ENCODE results near the gene DHFR2.

DHFR2 gene

GRCh38 chr3:94076055-94076454, 13.3 kb upstream of the DHFR2 start:
- no peak for TF ChIP-seq GATA1 (IDR thresholded peaks at IDR 0.05; ENCODE audit: low read depth, low read length)
- no peak for TF ChIP-seq POLR2A (IDR thresholded peaks at IDR 0.05; ENCODE audit: low read length)
- DNase-seq: no peak

GRCh38 chr3:94071713-94072284, 9.1 kb upstream of the DHFR2 start:
- TF ChIP-seq POLR2A (IDR thresholded peaks at IDR 0.05; ENCODE audit: low read length) (no peak), GATA1 (IDR thresholded peaks at IDR 0.05; ENCODE audit: low read depth, low read length) (no peak)

DNA sequence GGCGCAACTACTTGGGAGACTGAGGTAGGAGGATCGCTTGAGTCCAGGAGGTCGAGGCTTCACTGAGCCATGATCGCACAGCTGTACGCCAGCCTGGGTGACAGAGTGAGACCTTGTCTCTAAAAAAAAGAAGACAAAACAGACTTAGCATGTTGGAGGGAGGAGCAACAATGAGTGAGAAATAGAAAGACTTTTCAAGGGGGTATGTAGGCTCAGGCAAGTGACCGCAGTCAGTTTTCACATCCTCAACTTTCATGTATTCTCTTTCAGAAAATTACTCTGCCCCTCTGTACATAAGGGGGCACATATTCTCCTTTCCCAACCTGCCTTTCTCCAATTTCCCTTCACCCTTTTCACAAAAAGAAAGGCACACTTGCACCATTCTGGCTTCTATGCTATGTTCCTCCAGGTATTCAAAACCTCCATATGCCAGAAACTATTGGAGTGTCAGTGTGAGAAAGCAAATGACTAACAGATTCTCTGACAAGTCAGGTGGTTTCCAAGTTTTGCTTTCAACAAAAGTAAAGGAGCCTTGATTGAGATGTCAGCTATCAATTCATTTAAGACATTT, 7.7 kb upstream of the DHFR2 start:
- DNase-seq: no peak
- TF ChIP-seq POLR2A (IDR thresholded peaks at IDR 0.05; ENCODE audit: low read length) (no peak), GATA1 (IDR thresholded peaks at IDR 0.05; ENCODE audit: low read depth, low read length) (no peak)

More at GRCh38 chr3:94071713-94072284, 9.1 kb upstream of the DHFR2 start:
- no peak for DNase-seq

DNA sequence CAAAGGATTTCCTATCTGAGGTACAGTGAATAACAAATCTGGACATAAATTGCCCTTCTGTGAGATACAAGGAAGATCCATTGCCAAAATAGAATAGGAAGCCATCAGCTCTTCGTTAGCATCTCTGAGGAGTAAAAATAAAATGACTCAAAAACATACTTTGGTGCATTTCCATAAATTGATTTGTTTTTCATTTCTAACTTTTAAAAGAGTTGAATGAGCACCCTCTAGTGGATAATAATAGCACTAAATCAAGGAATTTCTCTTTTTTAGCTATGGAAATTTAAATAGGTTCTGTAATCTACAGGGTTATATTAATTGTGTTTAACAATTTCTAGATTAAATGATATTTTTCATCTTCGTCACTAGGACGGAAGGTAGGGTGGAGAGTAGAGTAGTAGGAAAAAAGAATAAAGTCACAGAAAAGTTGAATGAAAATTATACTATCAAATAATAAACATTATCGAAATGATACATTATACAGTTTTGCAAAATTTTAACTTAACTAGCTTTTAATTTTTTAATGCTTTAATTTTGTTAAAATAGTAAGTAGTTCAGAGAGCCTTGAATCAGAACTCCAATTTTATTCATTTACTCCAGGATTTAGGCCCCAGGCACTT, 6.6 kb upstream of the DHFR2 start:
- TF ChIP-seq GATA1 (IDR thresholded peaks at IDR 0.05; ENCODE audit: low read depth, low read length): no peak
- no peak for TF ChIP-seq POLR2A (IDR thresholded peaks at IDR 0.05; ENCODE audit: low read length)

GRCh38 chr3:94066506-94067500, 4.1 kb upstream of the DHFR2 start:
- no peak for TF ChIP-seq POLR2A (IDR thresholded peaks at IDR 0.05; ENCODE audit: low read length)
- TF ChIP-seq GATA1 (IDR thresholded peaks at IDR 0.05; ENCODE audit: low read depth, low read length): no peak
- DNase-seq: no peak

More for the DNA sequence above, 6.6 kb upstream of the DHFR2 start:
- peak; percentile 18 to 34 for DNase-seq

DNA sequence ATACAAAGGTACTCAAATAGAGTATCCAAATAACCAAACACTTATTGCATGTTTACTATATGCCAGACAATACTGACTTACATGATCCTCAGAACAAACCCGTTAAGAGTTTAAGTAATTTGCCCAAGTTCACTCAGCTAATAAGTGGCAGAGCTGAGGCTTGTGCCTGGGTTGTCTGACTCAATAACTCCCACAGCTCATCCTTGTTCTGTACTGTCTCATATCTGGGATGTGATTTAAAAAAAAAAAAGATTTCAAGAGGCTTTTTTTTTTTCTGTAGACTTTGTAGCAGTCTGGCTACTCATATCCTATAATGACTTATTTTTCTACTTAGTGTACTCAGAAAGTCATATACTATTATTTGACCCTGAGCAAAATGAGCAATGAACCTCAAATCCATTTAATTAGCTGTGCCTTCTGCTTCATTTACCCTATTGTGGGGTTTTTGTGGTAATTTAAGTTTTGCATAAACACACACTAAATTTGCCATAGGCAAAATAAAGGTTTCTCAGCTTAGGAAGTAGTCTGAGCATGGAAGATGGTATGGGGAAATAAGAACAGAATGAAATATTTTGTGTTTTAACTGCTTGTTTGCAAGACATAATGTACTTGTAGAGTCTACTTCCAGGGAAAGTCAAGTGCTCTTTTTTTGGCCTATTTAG, 3.2 kb upstream of the DHFR2 start:
- peak in 1 of 2 experiments; percentile 19 for DNase-seq
- no peak for TF ChIP-seq POLR2A (IDR thresholded peaks at IDR 0.05; ENCODE audit: low read length)
- TF ChIP-seq GATA1 (IDR thresholded peaks at IDR 0.05; ENCODE audit: low read depth, low read length): no peak

- peak in 1 of 2 experiments; percentile 32 for DNase-seq
- TF ChIP-seq POLR2A (IDR thresholded peaks at IDR 0.05; ENCODE audit: low read length) (no peak), GATA1 (IDR thresholded peaks at IDR 0.05; ENCODE audit: low read depth, low read length) (no peak)
Observed at GRCh38 chr3:94065122-94065521, 2.4 kb upstream of the DHFR2 start.

DNA sequence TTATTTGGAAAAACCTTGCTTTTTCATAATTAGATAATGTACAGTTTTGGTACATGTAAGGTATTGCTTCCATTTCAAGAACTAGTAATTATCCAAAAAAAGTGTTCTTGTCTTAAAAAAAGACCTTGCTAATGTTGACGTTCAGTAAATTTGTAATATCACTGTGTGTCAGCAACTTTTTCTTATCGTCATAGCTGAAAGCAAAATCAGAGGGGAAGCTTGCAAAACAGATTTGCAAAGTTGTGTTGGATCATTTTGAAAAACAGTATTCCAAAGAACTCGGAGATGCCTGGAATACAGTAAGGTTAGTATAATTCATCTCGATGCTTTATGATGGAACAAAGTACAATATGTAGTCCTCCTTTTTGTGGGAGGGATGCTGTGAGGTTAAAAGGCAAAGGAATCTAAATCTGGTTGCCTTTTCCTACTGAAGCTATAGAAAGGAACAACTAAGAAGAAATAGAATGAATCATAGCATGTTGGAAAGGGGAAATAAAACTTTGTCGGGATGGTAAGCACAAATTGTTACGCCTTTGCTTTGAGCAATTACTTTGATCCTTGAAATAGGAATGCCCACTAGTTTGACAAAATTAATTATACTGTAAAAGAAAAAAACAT, 1.6 kb upstream of the DHFR2 start:
- TF ChIP-seq GATA1 (IDR thresholded peaks at IDR 0.05; ENCODE audit: low read depth, low read length) (no peak), POLR2A (IDR thresholded peaks at IDR 0.05; ENCODE audit: low read length) (no peak)
- DNase-seq: peak; percentile 60 to 71

DNA sequence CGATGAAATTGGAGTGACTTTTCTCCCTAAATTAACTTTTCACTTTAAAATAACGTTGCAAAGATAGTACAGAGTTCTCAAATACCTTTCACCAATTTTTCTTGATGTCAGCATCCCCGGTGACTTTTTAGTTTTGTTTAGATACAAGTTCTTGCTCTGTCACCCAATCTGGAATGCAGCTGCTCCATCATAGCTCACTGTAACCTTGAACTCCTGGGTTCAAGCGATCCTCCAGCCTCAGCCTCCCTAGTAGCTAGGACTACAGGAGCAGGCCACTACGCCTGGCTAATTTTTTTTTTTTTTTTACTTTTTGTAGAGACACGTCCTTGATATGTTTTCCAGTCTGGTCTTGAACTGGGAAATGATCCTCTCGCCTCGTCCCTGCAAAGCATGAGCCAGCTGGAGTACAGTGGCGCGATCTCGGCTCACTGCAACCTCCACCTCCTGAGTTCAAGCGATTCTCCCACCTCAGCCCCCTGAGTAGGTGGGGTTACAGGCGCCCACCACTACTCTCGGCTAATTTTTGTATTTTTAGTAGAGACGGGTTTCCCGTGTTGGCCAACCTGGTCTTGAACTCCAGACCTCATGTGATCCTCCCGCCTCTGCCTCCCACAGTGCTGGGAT, 892 bp upstream of the DHFR2 start:
- TF ChIP-seq GATA1 (IDR thresholded peaks at IDR 0.05; ENCODE audit: low read depth, low read length): no peak
- TF ChIP-seq POLR2A (IDR thresholded peaks at IDR 0.05; ENCODE audit: low read length): no peak
- DNase-seq: peak; percentile 49 to 73

DNA sequence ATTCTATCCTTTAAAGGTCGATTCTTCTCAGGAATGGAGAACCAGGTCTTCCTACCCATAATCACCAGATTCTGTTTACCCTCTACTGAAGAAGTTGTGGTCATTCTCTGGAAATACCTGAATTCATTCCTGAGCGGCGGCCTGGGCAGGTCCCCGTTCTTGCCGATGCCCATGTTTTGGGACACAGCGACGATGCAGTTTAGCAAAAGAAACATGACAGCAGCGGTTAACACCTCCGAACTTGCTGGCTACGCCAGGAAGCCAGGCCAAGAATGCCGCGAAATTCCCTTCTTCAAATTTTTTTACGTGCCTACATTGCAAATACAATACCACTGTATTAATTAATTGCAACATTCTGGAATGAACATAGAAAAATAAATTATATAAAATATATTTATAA, 1.4 kb downstream of the DHFR2 start:
- TF ChIP-seq GATA1 (IDR thresholded peaks at IDR 0.05; ENCODE audit: low read depth, low read length) (no peak), POLR2A (IDR thresholded peaks at IDR 0.05; ENCODE audit: low read length) (no peak)
- DNase-seq: no peak

- no peak for DNase-seq
- TF ChIP-seq GATA1 (IDR thresholded peaks at IDR 0.05; ENCODE audit: low read depth, low read length) (no peak), POLR2A (IDR thresholded peaks at IDR 0.05; ENCODE audit: low read length) (no peak)
Observed at GRCh38 chr3:94050546-94050945, 12.2 kb downstream of the DHFR2 start.

DNA sequence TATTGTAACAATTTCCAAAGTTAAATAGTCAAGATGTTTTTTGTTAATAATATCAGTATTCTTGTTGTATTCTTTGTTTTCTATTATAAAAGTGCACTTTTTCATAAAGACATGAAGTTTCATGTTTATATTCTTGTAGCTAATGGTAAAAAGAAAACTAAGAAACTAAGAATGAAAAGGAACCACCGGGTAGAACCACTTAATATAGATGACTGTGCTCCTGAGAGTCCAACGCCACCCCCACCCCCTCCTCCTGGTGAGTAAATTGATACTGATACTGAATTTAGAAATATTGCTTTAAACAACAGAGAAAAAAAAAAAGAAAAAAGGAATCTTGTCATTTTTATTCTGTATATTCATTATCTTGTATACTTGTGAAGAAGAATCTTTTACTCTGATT, 13.4 kb downstream of the DHFR2 start:
- TF ChIP-seq POLR2A (IDR thresholded peaks at IDR 0.05; ENCODE audit: low read length) (no peak), GATA1 (IDR thresholded peaks at IDR 0.05; ENCODE audit: low read depth, low read length) (no peak)

More for the DNA sequence above, 13.4 kb downstream of the DHFR2 start:
- no peak for DNase-seq

Data from erythroblast (primary cell).